ENCODE results near the gene RNF213.
A peak's percentile ranks its signal among the peaks of the same experiment; 100 is the strongest.

The RNF213 gene

DNA sequence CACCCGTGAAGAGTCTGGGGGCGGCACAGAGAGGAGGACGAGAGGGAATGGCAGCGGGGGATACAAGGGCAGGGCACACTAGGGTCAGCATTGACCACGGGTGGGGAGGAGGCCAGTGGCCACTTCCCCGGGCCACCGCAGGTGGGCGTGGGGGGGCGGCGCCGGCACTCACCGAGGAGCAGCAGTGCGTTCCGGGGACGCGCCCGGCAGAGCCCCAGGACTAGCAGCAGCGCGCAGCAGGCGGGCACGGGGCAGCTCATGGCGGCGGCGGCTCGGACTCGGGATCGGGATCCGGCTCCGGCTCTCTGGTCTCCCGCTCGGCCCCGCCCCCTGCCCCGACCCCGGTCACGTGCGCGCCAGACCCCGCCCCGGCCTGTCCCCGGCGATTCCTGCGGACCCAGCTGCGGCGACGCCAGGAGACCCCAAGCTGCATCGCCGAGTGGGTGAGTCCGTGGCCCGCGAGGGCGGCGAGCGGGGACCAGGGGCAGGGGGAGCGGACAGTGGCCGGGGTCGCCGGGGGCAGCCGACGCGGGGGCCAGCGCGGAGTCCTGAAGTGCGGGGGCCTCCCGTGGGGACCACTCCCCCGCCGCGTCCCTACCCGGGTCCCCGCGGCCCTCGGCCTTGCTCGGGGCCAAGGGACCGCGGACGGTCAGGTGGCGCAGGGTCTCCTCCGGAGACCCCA, 40.5 kb upstream of the RNF213 start, which contains the start of the genes SGSH and SLC26A11:
TSS of gene SGSH (minus strand) at position 280 of the 682 bp plus-strand sequence. CDS start at position 260, 20 bp downstream.
TSS of gene SLC26A11 (plus strand) at position 374 of the 682 bp plus-strand sequence. CDS start 1,134 bp downstream, outside the sequence.
- Histone ChIP-seq H4K12ac (ENCODE audit: low read depth, low read length) (peak within 1 kb of the TSS; percentile 88), H3K18ac (ENCODE audit: low read length) (peak within 1 kb of the TSS; percentile 96), H3K9ac (ENCODE audit: low read length) (peak within 1 kb of the TSS; percentile 92), H3K79me1 (ENCODE audit: low read length) (peaks cover 8% of the 10 kb centered on the region), H3K27me3 (ENCODE audit: insufficient read depth, low read length) (no peaks in the 10 kb centered on the region), H3K79me2 (ENCODE audit: control insufficient read depth, insufficient read depth, low read length, poor library complexity) (peaks cover 10% of the 10 kb centered on the region), H3K4ac (ENCODE audit: low read depth, low read length) (peak within 1 kb of the TSS; percentile 65), H3K4me1 (ENCODE audit: control insufficient read depth in 1 of 2, insufficient read depth in 2 of 2, low read length in 2 of 2) (peaks cover 7 to 17% of the 10 kb centered on the region in 2 experiments), H2AK5ac (ENCODE audit: low read length) (peak within 1 kb of the TSS; percentile 95), H2BK5ac (ENCODE audit: low read depth, low read length, poor library complexity) (peak within 1 kb of the TSS; percentile 81), H4K8ac (ENCODE audit: low read depth, low read length) (peak within 1 kb of the TSS; percentile 91), H3K36me3 (ENCODE audit: control insufficient read depth in 1 of 2, insufficient read depth in 2 of 2, low read length in 2 of 2) (peaks cover 26 to 34% of the 10 kb centered on the region in 2 experiments), H4K91ac (ENCODE audit: low read depth, low read length) (peak within 1 kb of the TSS; percentile 87), H3K27ac (ENCODE audit: low read depth, low read length) (peak within 1 kb of the TSS; percentile 45), H3K4me2 (ENCODE audit: low read length) (peak within 1 kb of the TSS; percentile 75), H2BK120ac (ENCODE audit: insufficient read depth, low read length, poor library complexity) (peak within 1 kb of the TSS; percentile 83), H3K23ac (ENCODE audit: low read length) (no peak within 1 kb of the TSS), H3K4me3 (ENCODE audit: low read depth, low read length) (peak within 1 kb of the TSS; percentile 96), H2BK12ac (ENCODE audit: low read length) (peak within 1 kb of the TSS; percentile 56), H3K14ac (ENCODE audit: low read length) (peak within 1 kb of the TSS; percentile 93), H2AFZ (ENCODE audit: insufficient read depth, low read length, poor library complexity) (peak within 1 kb of the TSS; percentile 88), H3K9me3 (ENCODE audit: insufficient read depth, low read depth, low read length) (peaks cover 2% of the 10 kb centered on the region)
- DNase-seq: peak; percentile 48 to 72
- no CpG with 5 or more reads among the region's 77 CpGs for WGBS (ENCODE audit: extremely low coverage, insufficient coverage, insufficient read length)

- peaks cover 11 to 18% of the 10 kb centered on the region in 2 experiments for H3K4me1 ChIP-seq (ENCODE audit: control insufficient read depth in 1 of 2, insufficient read depth in 2 of 2, low read length in 2 of 2)
- peak overlapping the region; percentile 96 for H3K4me3 ChIP-seq (ENCODE audit: low read depth, low read length)
- peak overlapping the region; percentile 75 for H3K4me2 ChIP-seq (ENCODE audit: low read length)
- no peak overlapping the region for H2AFZ ChIP-seq (ENCODE audit: insufficient read depth, low read length, poor library complexity)
- H2BK120ac ChIP-seq (ENCODE audit: insufficient read depth, low read length, poor library complexity): peak overlapping the region; percentile 52
- no peak overlapping the region for H2BK5ac ChIP-seq (ENCODE audit: low read depth, low read length, poor library complexity)
- peak overlapping the region; percentile 9 for H3K27ac ChIP-seq (ENCODE audit: low read depth, low read length)
- H3K27me3 ChIP-seq (ENCODE audit: insufficient read depth, low read length): no peaks in the 10 kb centered on the region
- H4K12ac ChIP-seq (ENCODE audit: low read depth, low read length): no peak overlapping the region
- H4K91ac ChIP-seq (ENCODE audit: low read depth, low read length): peak overlapping the region; percentile 65
- no peak overlapping the region for H2BK12ac ChIP-seq (ENCODE audit: low read length)
- peaks cover 2% of the 10 kb centered on the region for H3K9me3 ChIP-seq (ENCODE audit: insufficient read depth, low read depth, low read length)
- WGBS (ENCODE audit: extremely low coverage, insufficient coverage, insufficient read length): no CpG with 5 or more reads among the region's 41 CpGs
- peak overlapping the region; percentile 83 for H4K8ac ChIP-seq (ENCODE audit: low read depth, low read length)
- H3K14ac ChIP-seq (ENCODE audit: low read length): peak overlapping the region; percentile 9
- peak overlapping the region; percentile 46 for H3K4ac ChIP-seq (ENCODE audit: low read depth, low read length)
- peaks cover 26 to 34% of the 10 kb centered on the region in 2 experiments for H3K36me3 ChIP-seq (ENCODE audit: control insufficient read depth in 1 of 2, insufficient read depth in 2 of 2, low read length in 2 of 2)
- H3K23ac ChIP-seq (ENCODE audit: low read length): no peak overlapping the region
- peak overlapping the region; percentile 80 for H3K9ac ChIP-seq (ENCODE audit: low read length)
- peak overlapping the region; percentile 16 for H3K18ac ChIP-seq (ENCODE audit: low read length)
- DNase-seq: peak in 1 of 2 donors; percentile 24
- peaks cover 8% of the 10 kb centered on the region for H3K79me1 ChIP-seq (ENCODE audit: low read length)
- no peak overlapping the region for H2AK5ac ChIP-seq (ENCODE audit: low read length)
- peaks cover 10% of the 10 kb centered on the region for H3K79me2 ChIP-seq (ENCODE audit: control insufficient read depth, insufficient read depth, low read length, poor library complexity)
Observed at GRCh38 chr17:80220736-80221215, 39.9 kb upstream of the RNF213 start.

DNA sequence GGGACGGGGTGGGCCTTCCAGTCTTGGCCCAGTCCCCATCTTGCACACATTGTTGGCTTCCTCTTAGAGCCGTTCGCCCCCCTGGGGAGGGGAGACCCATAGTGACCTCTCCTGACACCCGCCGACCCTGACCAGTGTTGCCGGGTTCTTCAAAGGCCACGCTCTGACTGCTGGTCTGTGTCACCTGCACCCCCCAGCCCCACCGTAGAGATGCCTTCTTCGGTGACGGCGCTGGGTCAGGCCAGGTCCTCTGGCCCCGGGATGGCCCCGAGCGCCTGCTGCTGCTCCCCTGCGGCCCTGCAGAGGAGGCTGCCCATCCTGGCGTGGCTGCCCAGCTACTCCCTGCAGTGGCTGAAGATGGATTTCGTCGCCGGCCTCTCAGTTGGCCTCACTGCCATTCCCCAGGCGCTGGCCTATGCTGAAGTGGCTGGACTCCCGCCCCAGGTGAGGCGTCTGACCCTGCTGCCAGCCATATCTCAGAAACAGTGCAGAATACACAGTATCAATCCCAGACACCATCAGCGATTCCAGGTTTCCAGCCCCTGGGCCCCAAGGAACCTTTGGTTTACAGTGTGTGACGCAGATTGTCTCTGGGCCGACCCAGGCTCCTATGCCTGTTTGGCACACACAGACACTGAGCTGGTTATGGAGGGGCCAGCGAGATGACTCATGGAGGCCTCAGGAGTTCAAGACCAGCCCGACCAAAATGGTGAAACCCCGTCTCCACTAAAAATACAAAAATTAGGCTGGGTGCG, 39.1 kb upstream of the RNF213 start:
- Histone ChIP-seq H3K4me2 (ENCODE audit: low read length) (peak overlapping the region; percentile 75), H3K36me3 (ENCODE audit: control insufficient read depth in 1 of 2, insufficient read depth in 2 of 2, low read length in 2 of 2) (peaks cover 21 to 30% of the 10 kb centered on the region in 2 experiments), H3K27ac (ENCODE audit: low read depth, low read length) (no peak overlapping the region), H3K27me3 (ENCODE audit: insufficient read depth, low read length) (no peaks in the 10 kb centered on the region), H3K14ac (ENCODE audit: low read length) (no peak overlapping the region), H2BK5ac (ENCODE audit: low read depth, low read length, poor library complexity) (no peak overlapping the region), H4K8ac (ENCODE audit: low read depth, low read length) (no peak overlapping the region), H3K18ac (ENCODE audit: low read length) (no peak overlapping the region), H3K9me3 (ENCODE audit: insufficient read depth, low read depth, low read length) (peaks cover 2% of the 10 kb centered on the region), H3K23ac (ENCODE audit: low read length) (no peak overlapping the region), H2AFZ (ENCODE audit: insufficient read depth, low read length, poor library complexity) (no peak overlapping the region), H3K4me3 (ENCODE audit: low read depth, low read length) (no peak overlapping the region), H3K9ac (ENCODE audit: low read length) (no peak overlapping the region), H3K79me1 (ENCODE audit: low read length) (peaks cover 8% of the 10 kb centered on the region), H3K4ac (ENCODE audit: low read depth, low read length) (peak overlapping the region; percentile 13), H4K91ac (ENCODE audit: low read depth, low read length) (no peak overlapping the region), H2BK12ac (ENCODE audit: low read length) (no peak overlapping the region), H2BK120ac (ENCODE audit: insufficient read depth, low read length, poor library complexity) (no peak overlapping the region), H2AK5ac (ENCODE audit: low read length) (no peak overlapping the region), H3K79me2 (ENCODE audit: control insufficient read depth, insufficient read depth, low read length, poor library complexity) (peaks cover 10% of the 10 kb centered on the region), H4K12ac (ENCODE audit: low read depth, low read length) (peak overlapping the region; percentile 36), H3K4me1 (ENCODE audit: control insufficient read depth in 1 of 2, insufficient read depth in 2 of 2, low read length in 2 of 2) (peaks cover 11 to 18% of the 10 kb centered on the region in 2 experiments)
- WGBS (ENCODE audit: extremely low coverage, insufficient coverage, insufficient read length): no CpG with 5 or more reads among the region's 29 CpGs
- DNase-seq: no peak

DNA sequence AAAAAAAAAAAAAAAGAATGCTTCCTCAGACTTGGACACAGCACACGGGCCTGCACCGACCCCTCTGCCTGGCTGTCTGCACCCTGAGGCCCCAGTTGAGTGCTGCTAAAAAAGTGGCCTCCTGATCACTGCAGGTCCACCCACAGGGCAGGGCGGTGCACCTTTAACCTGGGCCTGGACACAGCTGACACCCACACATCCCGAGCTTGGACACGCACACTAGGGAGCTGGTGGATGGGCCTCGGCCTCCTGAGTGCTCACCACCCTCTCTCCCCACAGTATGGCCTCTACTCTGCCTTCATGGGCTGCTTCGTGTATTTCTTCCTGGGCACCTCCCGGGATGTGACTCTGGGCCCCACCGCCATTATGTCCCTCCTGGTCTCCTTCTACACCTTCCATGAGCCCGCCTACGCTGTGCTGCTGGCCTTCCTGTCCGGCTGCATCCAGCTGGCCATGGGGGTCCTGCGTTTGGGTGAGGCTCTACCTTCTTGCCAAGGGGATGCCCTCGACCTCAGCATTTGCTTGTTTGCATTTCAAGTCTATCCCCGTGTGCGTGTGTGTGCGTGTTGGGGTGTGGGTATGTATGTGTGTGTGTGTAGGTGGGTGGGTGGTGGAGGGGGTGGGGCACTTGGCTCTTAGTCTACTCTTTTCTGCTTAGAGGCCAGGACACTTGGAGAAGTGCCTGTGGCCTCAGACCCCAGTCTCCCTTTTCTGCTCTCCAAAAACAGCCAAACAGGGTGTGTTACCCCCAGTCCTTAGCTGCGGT, 38.1 kb upstream of the RNF213 start:
- no CpG with 5 or more reads among the region's 18 CpGs for WGBS (ENCODE audit: extremely low coverage, insufficient coverage, insufficient read length)
- no peak for DNase-seq

More for the DNA sequence above, 38.1 kb upstream of the RNF213 start:
- Histone ChIP-seq H4K12ac (ENCODE audit: low read depth, low read length) (no peak overlapping the region), H3K14ac (ENCODE audit: low read length) (no peak overlapping the region), H3K4me3 (ENCODE audit: low read depth, low read length) (no peak overlapping the region), H4K8ac (ENCODE audit: low read depth, low read length) (no peak overlapping the region), H3K27ac (ENCODE audit: low read depth, low read length) (no peak overlapping the region), H3K18ac (ENCODE audit: low read length) (no peak overlapping the region), H3K4ac (ENCODE audit: low read depth, low read length) (no peak overlapping the region), H3K9ac (ENCODE audit: low read length) (no peak overlapping the region), H3K79me1 (ENCODE audit: low read length) (peaks cover 8% of the 10 kb centered on the region), H3K4me1 (ENCODE audit: control insufficient read depth in 1 of 2, insufficient read depth in 2 of 2, low read length in 2 of 2) (peaks cover 11 to 18% of the 10 kb centered on the region in 2 experiments), H3K4me2 (ENCODE audit: low read length) (no peak overlapping the region), H2BK12ac (ENCODE audit: low read length) (no peak overlapping the region), H2BK5ac (ENCODE audit: low read depth, low read length, poor library complexity) (no peak overlapping the region), H2AK5ac (ENCODE audit: low read length) (no peak overlapping the region), H4K91ac (ENCODE audit: low read depth, low read length) (no peak overlapping the region), H2AFZ (ENCODE audit: insufficient read depth, low read length, poor library complexity) (no peak overlapping the region), H2BK120ac (ENCODE audit: insufficient read depth, low read length, poor library complexity) (no peak overlapping the region), H3K9me3 (ENCODE audit: insufficient read depth, low read depth, low read length) (peaks cover 2% of the 10 kb centered on the region), H3K36me3 (ENCODE audit: control insufficient read depth in 1 of 2, insufficient read depth in 2 of 2, low read length in 2 of 2) (peaks cover 18 to 24% of the 10 kb centered on the region in 2 experiments), H3K23ac (ENCODE audit: low read length) (no peak overlapping the region), H3K27me3 (ENCODE audit: insufficient read depth, low read length) (no peaks in the 10 kb centered on the region), H3K79me2 (ENCODE audit: control insufficient read depth, insufficient read depth, low read length, poor library complexity) (peaks cover 10% of the 10 kb centered on the region)
